Measurements from ENCODE around the gene KRTAP26-1. TPM values are rescaled to one million over a fixed set of nuclear protein-coding genes. Genes with fewer than 3 reads are reported as not detected.

Gene KRTAP26-1
- total RNA-seq, 3 donors from 2014 or later: not detected

- H3K4me3 ChIP-seq: no peak overlapping the region
- H3K9me3 ChIP-seq: peaks cover 10% of the 10 kb centered on the region
- ATAC-seq (no peak), DNase-seq (no peak)
- no peak for TF ChIP-seq CTCF (IDR thresholded peaks at IDR 0.05)
- H3K4me1 ChIP-seq (ENCODE audit: low read depth): no peaks in the 10 kb centered on the region
- no peaks in the 10 kb centered on the region for H3K36me3 ChIP-seq (ENCODE audit: low read depth)
- intact Hi-C loops (cut with DNase I, micrococcal nuclease): no loop called here
Observed at GRCh38 chr21:30326390-30326789, 6.3 kb upstream of the KRTAP26-1 start.

GRCh38 chr21:30315701-30316100 is 4.4 kb downstream of the KRTAP26-1 start:
- no peak overlapping the region for H3K4me3 ChIP-seq
- no peaks in the 10 kb centered on the region for H3K4me1 ChIP-seq (ENCODE audit: low read depth)
- intact Hi-C loops (cut with DNase I, micrococcal nuclease): no loop called here
- TF ChIP-seq CTCF (IDR thresholded peaks at IDR 0.05): no peak
- DNase-seq (no peak), ATAC-seq (no peak)
- H3K36me3 ChIP-seq (ENCODE audit: low read depth): no peaks in the 10 kb centered on the region
- H3K9me3 ChIP-seq: no peaks in the 10 kb centered on the region

- intact Hi-C loops (cut with DNase I, micrococcal nuclease): no loop called here
- DNase-seq (no peak), ATAC-seq (no peak)
- Histone ChIP-seq H3K4me3 (no peak overlapping the region), H3K9me3 (no peaks in the 10 kb centered on the region), H3K36me3 (ENCODE audit: low read depth) (no peaks in the 10 kb centered on the region), H3K4me1 (ENCODE audit: low read depth) (no peaks in the 10 kb centered on the region)
- TF ChIP-seq CTCF (IDR thresholded peaks at IDR 0.05): no peak
Observed at GRCh38 chr21:30306884-30307283, 13.2 kb downstream of the KRTAP26-1 start.

- Histone ChIP-seq H3K9me3 (peaks cover 2% of the 10 kb centered on the region), H3K4me1 (ENCODE audit: low read depth) (no peaks in the 10 kb centered on the region), H3K4me3 (no peak overlapping the region), H3K36me3 (ENCODE audit: low read depth) (no peaks in the 10 kb centered on the region)
- no peak for ATAC-seq
- no peak for TF ChIP-seq CTCF (IDR thresholded peaks at IDR 0.05)
- DNase-seq: no peak
- intact Hi-C loops (cut with DNase I, micrococcal nuclease): no loop called here
Observed at GRCh38 chr21:30305136-30305535, 15.0 kb downstream of the KRTAP26-1 start.

- Histone ChIP-seq H3K4me1 (ENCODE audit: low read depth) (no peaks in the 10 kb centered on the region), H3K4me3 (no peak within 1 kb of the TSS), H3K9me3 (no peaks in the 10 kb centered on the region), H3K36me3 (ENCODE audit: low read depth) (no peaks in the 10 kb centered on the region)
- intact Hi-C loops (cut with DNase I, micrococcal nuclease): no loop called here
- DNase-seq (no peak), ATAC-seq (no peak)
- TF ChIP-seq CTCF (IDR thresholded peaks at IDR 0.05): no peak
Observed at GRCh38 chr21:30289215-30289614, 30.9 kb downstream of the KRTAP26-1 start, which contains the start of gene KRTAP25-1. Gene KRTAP25-1, minus strand, starts transcription at chr21:30289514. Its CDS starts 24 bp downstream, at chr21:30289490.

GRCh38 chr21:30282850-30283249 is 37.3 kb downstream of the KRTAP26-1 start, which contains the start of gene KRTAP24-1:
Gene KRTAP24-1, minus strand, starts transcription at chr21:30282950. Its CDS starts 18 bp downstream, at chr21:30282932.
- Histone ChIP-seq H3K4me1 (ENCODE audit: low read depth) (no peaks in the 10 kb centered on the region), H3K36me3 (ENCODE audit: low read depth) (no peaks in the 10 kb centered on the region), H3K9me3 (no peaks in the 10 kb centered on the region), H3K4me3 (no peak within 1 kb of the TSS)
- intact Hi-C loops (cut with DNase I, micrococcal nuclease): no loop called here
- ATAC-seq: no peak
- no peak for DNase-seq
- TF ChIP-seq CTCF (IDR thresholded peaks at IDR 0.05): no peak

All from mucosa of descending colon (tissue), 3 donors.